OCI-LY3 (cell line): ENCODE measurements around the gene CATSPER4.

ENCODE experiments used
- H2AFZ ChIP-seq: fragments of 200-600, 300-600 bp; shearing (Covaris generic); 2 replicates; pipeline ENCODE4 v1.6.0; 2014; ENCODE audit warnings: antibody characterized with exemption, low read depth, low read length
- H3K27ac ChIP-seq: fragments of 200-600, 300-600 bp; sonication (generic); 2 replicates; pipeline ENCODE4 v1.5.1; 2014; ENCODE audit warnings: mild to moderate bottlenecking, low read length, moderate library complexity, mixed read lengths
- H3K27me3 ChIP-seq: fragments of 200-600, 300-600 bp; sonication (generic); 2 replicates; pipeline ENCODE4 v1.6.1; 2014; ENCODE audit warnings: low read depth, low read length, mixed read lengths
- H3K36me3 ChIP-seq: fragments of 200-600, 300-600 bp; sonication (generic); replicated peaks from 2 replicates; pipeline ENCODE3; 2014; ENCODE audit warnings: low read depth, low read length, mixed read lengths
- H3K4me1 ChIP-seq: fragments of 300-600, 200-600 bp; sonication (generic); 2 replicates; pipeline ENCODE4 v1.6.1; 2014; ENCODE audit warnings: low read length, mixed read lengths
- H3K4me2 ChIP-seq: fragments of 200-600, 300-600 bp; sonication (generic); 2 replicates; pipeline ENCODE4 v1.6.1; 2014; ENCODE audit warnings: low read length, mixed read lengths
- H3K4me3 ChIP-seq: fragments of 300-600, 200-600 bp; sonication (generic); 2 replicates; pipeline ENCODE4 v1.5.1; 2014; ENCODE audit warnings: antibody characterized with exemption, mild to moderate bottlenecking, low read length, moderate library complexity
- H3K79me2 ChIP-seq: fragments of 300-600, 200-600 bp; shearing (Covaris generic); 2 replicates; pipeline ENCODE4 v1.6.1; 2014; ENCODE audit warnings: mild to moderate bottlenecking, low read length, mixed read lengths
- H3K9ac ChIP-seq: fragments of 300-600, 200-600 bp; shearing (Covaris generic); 2 replicates; pipeline ENCODE4 v1.6.0; 2014; ENCODE audit warnings: mild to moderate bottlenecking, low read length, moderate library complexity
- H3K9me3 ChIP-seq: fragments of 200-600, 300-600 bp; shearing (Covaris generic); 2 replicates; pipeline ENCODE4 v1.6.1; 2014; ENCODE audit warnings: low read length, mixed read lengths; ENCODE audit not compliant: insufficient read depth
- H4K20me1 ChIP-seq: fragments of 200-600, 300-600 bp; sonication (generic); 2 replicates; pipeline ENCODE4 v1.6.1; 2016; ENCODE audit warnings: low read length, mixed read lengths; ENCODE audit not compliant: insufficient read depth
- EZH2phosphoT487 ChIP-seq: fragments of 200-600 bp; shearing (Covaris generic); IDR thresholded peaks from 2 replicates; pipeline ENCODE4 v1.6.1; 2018; ENCODE audit warnings: antibody characterized with exemption, mixed run types, low read depth
- TF ChIP-seq, protein P1 (sequence below): fragments of 200-600, 300-600 bp; sonication (generic); IDR thresholded peaks from 2 replicates; pipeline ENCODE4 v1.5.1; 2014; ENCODE audit warnings: antibody characterized with exemption, low read length, low read depth

Gene CATSPER4

DNA sequence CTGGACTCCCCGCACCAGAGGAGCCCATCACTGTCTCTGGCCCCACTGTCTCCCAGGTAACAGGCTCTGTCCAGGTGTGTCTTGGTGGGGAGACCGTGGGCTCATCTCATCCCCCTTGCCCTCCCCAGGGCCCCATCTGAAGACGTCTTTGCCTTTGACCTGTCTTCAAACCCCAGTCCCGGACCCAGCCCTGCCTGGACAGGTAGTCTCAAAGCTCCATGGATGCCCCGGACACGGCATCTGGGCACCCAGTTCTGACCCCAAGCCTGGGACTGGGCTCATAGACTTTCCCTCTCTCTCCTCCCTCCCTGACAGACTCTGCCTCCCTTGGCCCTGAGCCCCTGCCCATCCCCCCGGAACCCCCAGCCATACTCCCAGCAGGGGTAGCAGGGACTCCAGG lies 6.3 kb upstream of the CATSPER4 start:
- no peaks in the 10 kb centered on the region for H3K79me2 ChIP-seq
- H4K20me1 ChIP-seq = no peaks in the 10 kb centered on the region
- H3K9me3 ChIP-seq = no peaks in the 10 kb centered on the region
- no peak overlapping the region for H3K9ac ChIP-seq
- H3K4me3 ChIP-seq = no peak overlapping the region
- H3K4me1 ChIP-seq = no peaks in the 10 kb centered on the region
- no peaks in the 10 kb centered on the region for H3K36me3 ChIP-seq
- TF ChIP-seq EZH2phosphoT487 = no peak
- TF ChIP-seq, protein P1, sequence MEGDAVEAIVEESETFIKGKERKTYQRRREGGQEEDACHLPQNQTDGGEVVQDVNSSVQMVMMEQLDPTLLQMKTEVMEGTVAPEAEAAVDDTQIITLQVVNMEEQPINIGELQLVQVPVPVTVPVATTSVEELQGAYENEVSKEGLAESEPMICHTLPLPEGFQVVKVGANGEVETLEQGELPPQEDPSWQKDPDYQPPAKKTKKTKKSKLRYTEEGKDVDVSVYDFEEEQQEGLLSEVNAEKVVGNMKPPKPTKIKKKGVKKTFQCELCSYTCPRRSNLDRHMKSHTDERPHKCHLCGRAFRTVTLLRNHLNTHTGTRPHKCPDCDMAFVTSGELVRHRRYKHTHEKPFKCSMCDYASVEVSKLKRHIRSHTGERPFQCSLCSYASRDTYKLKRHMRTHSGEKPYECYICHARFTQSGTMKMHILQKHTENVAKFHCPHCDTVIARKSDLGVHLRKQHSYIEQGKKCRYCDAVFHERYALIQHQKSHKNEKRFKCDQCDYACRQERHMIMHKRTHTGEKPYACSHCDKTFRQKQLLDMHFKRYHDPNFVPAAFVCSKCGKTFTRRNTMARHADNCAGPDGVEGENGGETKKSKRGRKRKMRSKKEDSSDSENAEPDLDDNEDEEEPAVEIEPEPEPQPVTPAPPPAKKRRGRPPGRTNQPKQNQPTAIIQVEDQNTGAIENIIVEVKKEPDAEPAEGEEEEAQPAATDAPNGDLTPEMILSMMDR = no peak
- no peaks in the 10 kb centered on the region for H3K27me3 ChIP-seq
- no peak overlapping the region for H3K27ac ChIP-seq
- no peak overlapping the region for H2AFZ ChIP-seq
- no peak overlapping the region for H3K4me2 ChIP-seq

DNA sequence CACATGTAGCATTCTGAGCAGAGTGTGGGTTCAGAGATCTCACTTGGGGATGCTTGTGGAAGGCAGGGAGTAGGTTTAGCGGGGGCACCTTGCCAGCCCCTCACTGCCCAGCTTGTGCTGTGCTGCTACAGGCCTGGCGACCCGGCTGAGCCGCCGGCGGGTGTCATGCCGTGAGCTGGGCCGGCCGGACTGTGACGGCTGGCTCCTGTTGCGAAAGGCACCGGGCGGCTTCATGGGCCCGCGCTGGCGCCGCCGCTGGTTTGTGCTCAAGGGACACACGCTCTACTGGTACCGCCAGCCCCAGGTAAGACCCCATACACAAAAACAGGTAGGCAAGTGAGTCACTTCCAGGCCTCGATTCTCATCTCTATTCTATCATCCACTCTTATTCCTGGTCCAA lies 5.5 kb upstream of the CATSPER4 start:
- no peaks in the 10 kb centered on the region for H3K36me3 ChIP-seq
- no peak overlapping the region for H3K9ac ChIP-seq
- H3K9me3 ChIP-seq = no peaks in the 10 kb centered on the region
- no peaks in the 10 kb centered on the region for H4K20me1 ChIP-seq
- no peak overlapping the region for H3K4me2 ChIP-seq
- H3K27me3 ChIP-seq = no peaks in the 10 kb centered on the region
- H3K4me3 ChIP-seq = no peak overlapping the region
- no peaks in the 10 kb centered on the region for H3K79me2 ChIP-seq
- no peaks in the 10 kb centered on the region for H3K4me1 ChIP-seq
- H3K27ac ChIP-seq = no peak overlapping the region
- no peak for TF ChIP-seq EZH2phosphoT487
- TF ChIP-seq, protein P1 = no peak
- no peak overlapping the region for H2AFZ ChIP-seq

DNA sequence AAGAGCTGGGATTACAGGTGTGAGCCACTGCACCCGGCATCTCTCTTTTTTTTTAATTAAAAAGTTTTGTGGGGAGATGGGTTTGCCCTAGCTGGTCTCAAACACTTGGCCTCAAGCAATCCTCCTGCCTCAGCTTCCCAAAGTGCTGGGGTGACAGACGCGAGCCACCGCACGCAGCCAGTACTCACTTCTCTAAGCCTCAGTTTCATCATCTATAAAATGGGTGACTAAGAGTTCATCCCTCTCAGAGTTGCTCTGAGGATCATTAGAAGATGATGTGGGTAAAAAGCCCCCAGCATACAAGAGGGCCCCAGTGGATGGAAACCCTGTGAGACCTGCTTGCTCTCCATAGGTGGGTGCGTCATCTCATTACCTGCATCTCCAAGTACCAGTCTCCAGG lies 2.5 kb upstream of the CATSPER4 start:
- no peak overlapping the region for H3K4me2 ChIP-seq
- no peak overlapping the region for H3K27ac ChIP-seq
- no peak overlapping the region for H3K9ac ChIP-seq
- H3K27me3 ChIP-seq = no peaks in the 10 kb centered on the region
- no peak overlapping the region for H2AFZ ChIP-seq
- no peaks in the 10 kb centered on the region for H4K20me1 ChIP-seq
- H3K9me3 ChIP-seq = no peaks in the 10 kb centered on the region
- no peak overlapping the region for H3K4me3 ChIP-seq
- no peaks in the 10 kb centered on the region for H3K4me1 ChIP-seq
- no peaks in the 10 kb centered on the region for H3K79me2 ChIP-seq
- TF ChIP-seq EZH2phosphoT487 = no peak
- TF ChIP-seq, protein P1 = no peak
- H3K36me3 ChIP-seq = no peaks in the 10 kb centered on the region

DNA sequence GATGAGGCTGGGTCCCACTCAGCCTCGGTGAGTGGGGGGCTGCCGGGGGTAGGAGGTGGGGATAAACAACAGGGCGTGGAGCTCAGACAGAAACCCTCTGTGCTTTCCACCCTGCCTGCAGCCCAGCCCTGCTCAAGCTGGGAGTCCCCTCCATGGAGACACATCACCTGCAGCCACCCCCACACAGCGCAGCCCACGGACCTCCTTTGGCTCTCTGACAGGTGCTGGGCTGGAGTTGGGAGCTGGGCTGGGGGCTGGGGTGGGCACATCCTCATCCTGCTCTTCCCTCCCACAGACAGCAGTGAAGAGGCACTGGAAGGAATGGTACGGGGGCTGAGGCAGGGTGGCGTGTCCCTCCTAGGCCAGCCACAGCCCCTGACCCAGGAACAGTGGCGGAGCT lies 1.9 kb upstream of the CATSPER4 start:
- Histone ChIP-seq H3K36me3 (no peaks in the 10 kb centered on the region), H3K79me2 (no peaks in the 10 kb centered on the region), H3K4me2 (no peak overlapping the region), H3K9me3 (no peaks in the 10 kb centered on the region), H3K27ac (no peak overlapping the region), H3K4me3 (no peak overlapping the region), H4K20me1 (no peaks in the 10 kb centered on the region), H3K27me3 (no peaks in the 10 kb centered on the region), H2AFZ (no peak overlapping the region), H3K9ac (no peak overlapping the region), H3K4me1 (no peaks in the 10 kb centered on the region)
- TF ChIP-seq, protein P1 = no peak
- TF ChIP-seq EZH2phosphoT487 = no peak
